ENCODE data around the gene ERMAP. TPM values are rescaled to one million over a fixed set of nuclear protein-coding genes. Genes with fewer than 3 reads are reported as not detected.

Gene ERMAP
- total and polyA plus RNA-seq, 12 donors: 8.1 to 24.7 (median 15.3) TPM

DNA sequence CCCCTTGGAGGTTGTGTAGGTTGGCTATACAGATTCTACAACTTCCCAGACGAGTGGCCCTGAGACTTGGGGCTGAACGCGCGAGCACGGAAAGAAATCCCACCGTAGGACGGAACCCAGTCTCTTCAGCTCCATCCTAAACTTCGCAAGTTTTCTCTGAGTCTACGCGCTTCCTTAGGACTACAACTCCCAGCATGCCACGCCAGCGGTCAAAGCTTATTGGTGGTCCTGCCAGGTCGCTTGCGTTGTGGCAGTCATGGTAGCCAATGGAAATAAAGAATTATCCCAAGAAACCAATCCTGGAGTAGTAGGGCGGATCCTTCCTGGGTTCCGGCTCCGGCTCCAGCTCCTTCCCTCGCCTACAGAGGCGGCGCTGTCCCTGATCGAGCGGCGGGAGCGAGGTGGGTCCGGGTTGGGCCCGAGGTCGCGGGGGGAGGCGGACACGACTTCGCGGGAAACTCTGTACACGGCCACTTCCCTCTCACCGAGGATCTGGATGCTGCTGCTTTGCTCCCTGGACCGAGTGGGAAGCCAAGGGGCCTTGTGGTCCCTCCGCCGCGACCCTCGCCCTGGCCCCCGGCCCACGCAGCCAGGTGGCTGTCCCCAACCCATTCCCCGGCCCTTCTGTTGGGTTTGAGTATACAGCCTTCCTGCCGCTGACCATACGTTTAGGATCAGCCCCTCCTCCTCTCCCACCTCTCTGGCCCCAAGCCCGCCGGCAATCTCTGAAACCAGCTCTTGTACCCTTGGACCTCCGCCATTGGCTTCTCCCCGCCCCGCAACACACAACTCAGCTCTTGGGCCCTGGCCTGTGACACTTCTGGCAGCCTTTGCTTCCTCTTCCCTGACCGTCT is 29.6 kb downstream of the ERMAP start, which contains the start of gene ZNF691:
Gene ZNF691 (plus strand): TSS at position 357 of the 854 bp plus-strand sequence. CDS start 3,046 bp downstream, outside the sequence.
- H3K36me3 ChIP-seq (replicated peaks in 1 of 2): peaks cover 0 to 11% of the 10 kb centered on the region in 2 donors
- no peaks in the 10 kb centered on the region for H3K27me3 ChIP-seq
- DNase-seq: peak; percentile 91 to 99 (median 96)
- peak; percentile 6 to 48 (median 22) for TF ChIP-seq CTCF (IDR thresholded peaks at IDR 0.05)
- TF ChIP-seq POLR2A (IDR thresholded peaks at IDR 0.05): peak; percentile 62 to 67
- H3K4me3 ChIP-seq: peak within 1 kb of the TSS; percentile 52 to 88 (median 79)
- intact Hi-C loops (cut with DNase I): no loop called here
- no peaks in the 10 kb centered on the region for H3K9me3 ChIP-seq (replicated peaks in 1 of 3)
- H3K27ac ChIP-seq: peak within 1 kb of the TSS in 4 of 5 donors; percentile 33 to 80 (median 70)
- 1 to 2% (median 1%) methylated on average over 24 to 50 of the region's 50 CpGs for WGBS, 4 donors
- peaks cover 0 to 30% of the 10 kb centered on the region in 2 donors for H3K4me1 ChIP-seq (replicated peaks in 1 of 2)

- intact Hi-C loops (cut with DNase I): no loop called here
- Histone ChIP-seq H3K4me1 (replicated peaks in 1 of 2) (peaks cover 0 to 30% of the 10 kb centered on the region in 2 donors), H3K27ac (peak overlapping the region in 2 of 5 donors; percentile 70 to 71), H3K27me3 (no peaks in the 10 kb centered on the region), H3K36me3 (replicated peaks in 1 of 2) (peaks cover 0 to 11% of the 10 kb centered on the region in 2 donors), H3K4me3 (peak overlapping the region in 3 of 4 donors; percentile 52 to 87 (median 71)), H3K9me3 (replicated peaks in 1 of 3) (no peaks in the 10 kb centered on the region)
- no peak for TF ChIP-seq POLR2A (IDR thresholded peaks at IDR 0.05)
- no peak for TF ChIP-seq CTCF (IDR thresholded peaks at IDR 0.05)
- WGBS, 4 donors: 9 to 11% (median 10%) methylated on average over 6 of the region's 6 CpGs
- no peak for DNase-seq
Observed at GRCh38 chr1:42847111-42847595, 30.2 kb downstream of the ERMAP start.

DNA sequence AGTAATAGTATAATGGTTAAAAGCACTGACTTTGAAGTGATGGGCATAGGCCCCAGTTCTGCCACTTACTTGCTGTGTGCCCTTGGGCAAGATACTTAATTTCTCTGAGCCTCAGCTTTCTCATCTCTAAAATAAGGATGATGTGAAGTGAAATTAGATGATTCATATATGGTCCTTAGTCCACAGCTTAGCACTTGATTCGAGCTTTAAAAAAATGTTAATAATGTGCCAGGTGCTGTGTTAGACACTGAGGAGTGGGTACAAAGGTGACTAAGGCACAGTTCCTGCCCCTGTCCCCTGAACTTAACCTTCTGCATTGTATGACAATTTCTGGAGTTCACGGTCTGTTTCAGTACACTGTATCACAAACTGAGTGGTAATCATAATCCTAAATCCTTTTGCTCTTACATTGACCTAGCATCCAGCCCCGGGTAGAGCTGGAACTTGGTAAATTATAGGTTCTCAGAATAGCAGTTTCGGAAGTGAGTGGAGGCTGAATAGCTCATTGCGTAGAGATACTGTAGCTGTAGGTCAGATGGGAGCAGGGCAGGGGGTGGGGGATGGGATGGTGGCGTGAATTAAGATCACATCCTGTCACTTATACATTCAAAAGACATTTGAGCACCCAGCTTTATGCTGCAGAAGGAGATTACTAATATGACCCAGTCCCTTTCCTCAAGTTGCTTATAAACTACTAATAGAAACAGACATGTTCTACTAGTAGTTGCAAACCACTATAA is 31.0 kb downstream of the ERMAP start:
- WGBS, 4 donors: 66 to 74% (median 73%) methylated on average over 6 of the region's 6 CpGs
- Histone ChIP-seq H3K9me3 (replicated peaks in 1 of 3) (no peaks in the 10 kb centered on the region), H3K36me3 (replicated peaks in 1 of 2) (peaks cover 0 to 7% of the 10 kb centered on the region in 2 donors), H3K27me3 (no peaks in the 10 kb centered on the region), H3K4me1 (replicated peaks in 1 of 2) (peaks cover 0 to 30% of the 10 kb centered on the region in 2 donors), H3K4me3 (no peak overlapping the region), H3K27ac (no peak overlapping the region)
- intact Hi-C loops (cut with DNase I): no loop called here
- no peak for TF ChIP-seq POLR2A (IDR thresholded peaks at IDR 0.05)
- TF ChIP-seq CTCF (IDR thresholded peaks at IDR 0.05): no peak
- DNase-seq: no peak

Measured in adrenal gland (tissue), 12 donors.